Kidney (tissue), 14 donors: ENCODE measurements around the gene ANGPTL2. TPM values are rescaled to one million over a fixed set of nuclear protein-coding genes. Genes with fewer than 3 reads are reported as not detected.

Experiments used
- DNase-seq, 5 donors: peaks; one replicate each; pipeline ENCODE4 v3.0.0-alpha.2; 2013 to 2020
- FAIRE-seq: peaks from 2 replicates; lab custom pipeline; 2012; peaks lifted over from hg19 to GRCh38; lab: Jason Lieb, UNC
- H3K27ac ChIP-seq, 2 donors: one replicate each; pipeline ENCODE4 v1.7.0; 2013; ENCODE audit warnings: low read depth in 2 of 2, low read length in 2 of 2, inconsistent platforms in 1 of 2
- H3K27me3 ChIP-seq: one replicate; pipeline ENCODE4 v1.7.1; 2013; ENCODE audit warnings: low read length, inconsistent platforms; ENCODE audit not compliant: control insufficient read depth, insufficient read depth
- H3K36me3 ChIP-seq, 3 donors: one replicate each; pipeline versions ENCODE4 v1.7.0 to v1.7.1; 2013; ENCODE audit warnings: low read length in 3 of 3, control low read depth in 1 of 3, inconsistent platforms in 1 of 3; ENCODE audit not compliant: insufficient read depth in 3 of 3, control insufficient read depth in 2 of 3
- H3K4me1 ChIP-seq, 3 donors: one replicate each; pipeline versions ENCODE4 v1.7.0 to v1.7.1; 2013; ENCODE audit warnings: low read length in 3 of 3, inconsistent platforms in 1 of 3, low read depth in 1 of 3; ENCODE audit not compliant: control insufficient read depth in 2 of 3, insufficient read depth in 2 of 3
- H3K4me3 ChIP-seq, 3 donors: one replicate each; pipeline versions ENCODE4 v1.7.0 to v1.8.1; 2013; ENCODE audit warnings: low read length in 3 of 3, control low read depth in 1 of 3, inconsistent platforms in 1 of 3
- H3K9ac ChIP-seq, 3 donors: one replicate each; pipeline versions ENCODE4 v1.7.0 to v1.7.1; 2013; ENCODE audit warnings: low read length in 3 of 3, control low read depth in 1 of 3, inconsistent platforms in 1 of 3
- H3K9me3 ChIP-seq, 3 donors: one replicate each; pipeline versions ENCODE4 v1.7.0 to v1.7.1; 2013; ENCODE audit warnings: low read length in 3 of 3, control low read depth in 1 of 3, inconsistent platforms in 1 of 3; ENCODE audit not compliant: control insufficient read depth in 2 of 3, insufficient read depth in 1 of 3
- CTCF ChIP-seq: IDR thresholded peaks from 3 replicates; pipeline ENCODE4 v1.5.1; 2012; ENCODE audit warnings: mild to moderate bottlenecking, moderate library complexity, borderline replicate concordance; ENCODE audit not compliant: insufficient read depth; ENCODE audit errors: extremely low read depth
- intact Hi-C: fragments of 100-400 bp; cut with DNase I; formaldehyde crosslinking; loops from one replicate; pipeline ENCODE4 v1.11.1; 2022
- polyA plus RNA-seq: library from polyadenylated mRNA; stranded (reverse); fragments of 350-450 nt; fragmentation: Illumina TruSeq; extraction: RNeasy Lipid Tissue Mini Kit (QIAGEN cat#74804); gene quantifications from one replicate; pipeline ENCODE4 v1.2.3, GENCODE V29; 2014; ENCODE audit warnings: low read depth, low replicate concordance; ENCODE audit not compliant: insufficient read depth
- total RNA-seq: library from RNA; stranded (reverse); fragmentation: NEBNext Ultra II Directional; extraction: Animal tissue kit (Norgen Biotek cat#: 25700); gene quantifications from one replicate; pipeline ENCODE4 v1.2.1, GENCODE V29; 2021
- donor health status: control.
- donor health status: control.
- donor health status: control.
- donor health status: control.
- donor health status: control.
- donor health status: DM: yes; HTN: yes; CAD: no.
- donor health status: Normal renal cell carcinoma (clear cell type).

Gene ANGPTL2
- total and polyA plus RNA-seq, 2 donors from 2014 or later = 4.3 to 12.4 TPM

GRCh38 chr9:127058011-127058644 lies 64.3 kb downstream of the ANGPTL2 start:
- peak in 2 of 5 donors; percentile 7 to 20 for DNase-seq
- Histone ChIP-seq H3K4me1 (peaks cover 0 to 7% (median 0%) of the 10 kb centered on the region in 3 donors), H3K4me3 (no peak overlapping the region), H3K9ac (no peak overlapping the region), H3K27ac (no peak overlapping the region), H3K27me3 (no peaks in the 10 kb centered on the region), H3K36me3 (peaks cover 0 to 2% (median 0%) of the 10 kb centered on the region in 3 donors), H3K9me3 (no peaks in the 10 kb centered on the region)
- no peak for FAIRE-seq
- no peak for TF ChIP-seq CTCF
- intact Hi-C loops = no loop called here

GRCh38 chr9:127056446-127056845 lies 66.0 kb downstream of the ANGPTL2 start:
- DNase-seq (no peak), FAIRE-seq (no peak)
- H3K9me3 ChIP-seq = no peaks in the 10 kb centered on the region
- TF ChIP-seq CTCF = no peak
- no peak overlapping the region for H3K9ac ChIP-seq
- H3K27me3 ChIP-seq = no peaks in the 10 kb centered on the region
- H3K36me3 ChIP-seq = peaks cover 0 to 2% (median 0%) of the 10 kb centered on the region in 3 donors
- intact Hi-C loops = no loop called here
- H3K4me3 ChIP-seq = no peak overlapping the region
- no peak overlapping the region for H3K27ac ChIP-seq
- peaks cover 0 to 11% (median 0%) of the 10 kb centered on the region in 3 donors for H3K4me1 ChIP-seq

- Histone ChIP-seq H3K27ac (no peak overlapping the region), H3K27me3 (no peaks in the 10 kb centered on the region), H3K9me3 (no peaks in the 10 kb centered on the region), H3K4me3 (no peak overlapping the region), H3K36me3 (no peaks in the 10 kb centered on the region), H3K9ac (no peak overlapping the region), H3K4me1 (peaks cover 0 to 11% (median 0%) of the 10 kb centered on the region in 3 donors)
- intact Hi-C loops = no loop called here
- FAIRE-seq (no peak), DNase-seq (peak in 1 of 5 donors; percentile 5)
- TF ChIP-seq CTCF = no peak
These were observed 66.6 kb downstream of the ANGPTL2 start for GRCh38 chr9:127055745-127056402.
